ENCODE measurements around the gene CFI.

CFI gene

DNA sequence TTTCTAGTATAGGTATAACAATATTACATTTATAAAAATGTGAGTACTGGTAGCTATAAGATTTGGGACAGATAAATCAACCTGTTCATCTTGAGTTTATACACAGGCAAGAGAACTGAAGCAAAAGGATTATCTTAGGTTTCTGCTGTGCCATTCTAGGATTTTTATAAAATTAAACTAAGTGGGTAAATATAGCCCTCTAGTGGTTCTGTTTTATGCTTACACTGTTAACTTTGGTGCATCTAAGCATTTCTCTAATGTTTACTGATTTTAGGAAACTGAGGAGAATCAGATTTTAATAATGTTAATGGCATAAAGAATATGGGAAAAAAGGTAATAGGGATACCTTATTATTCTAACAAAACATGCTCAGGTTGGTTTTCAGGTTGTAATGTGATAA is 24.9 kb upstream of the CFI start:
- Histone ChIP-seq H3K4me1 (ENCODE audit: control insufficient read depth in 2 of 2, insufficient read depth in 1 of 2, low read depth in 1 of 2, low read length in 2 of 2) (no peaks in the 10 kb centered on the region), H2AFZ (ENCODE audit: low read length) (no peak overlapping the region), H2AK5ac (ENCODE audit: low read depth, low read length) (no peak overlapping the region), H3K23ac (ENCODE audit: low read depth, low read length, poor library complexity) (no peak overlapping the region), H3K4me3 (ENCODE audit: low read length in 2 of 2) (no peak overlapping the region), H2BK15ac (ENCODE audit: low read length) (no peak overlapping the region), H4K91ac (ENCODE audit: low read depth, low read length, poor library complexity) (no peak overlapping the region), H3K27ac (replicated peaks; ENCODE audit: low read length) (no peak overlapping the region), H3K79me1 (ENCODE audit: low read depth, low read length) (no peaks in the 10 kb centered on the region), H2BK12ac (ENCODE audit: low read length) (no peak overlapping the region), H3K9ac (ENCODE audit: low read depth, low read length, poor library complexity) (no peak overlapping the region), H4K8ac (ENCODE audit: low read depth, low read length) (no peak overlapping the region), H2BK120ac (ENCODE audit: low read depth, low read length) (no peak overlapping the region), H3K9me3 (replicated peaks in 1 of 2; ENCODE audit: control insufficient read depth in 2 of 2, insufficient read depth in 1 of 2, low read depth in 1 of 2, low read length in 2 of 2) (no peaks in the 10 kb centered on the region), H3K36me3 (replicated peaks in 1 of 2; ENCODE audit: control insufficient read depth in 2 of 2, insufficient read depth in 2 of 2, low read length in 2 of 2) (peaks cover 4 to 59% of the 10 kb centered on the region in 2 donors), H3K27me3 (ENCODE audit: control insufficient read depth in 3 of 3, insufficient read depth in 3 of 3, low read depth in 1 of 3, low read length in 3 of 3) (no peaks in the 10 kb centered on the region), H3K4me2 (ENCODE audit: insufficient read depth, low read length, poor library complexity, severe bottlenecking) (no peak overlapping the region), H2BK5ac (ENCODE audit: low read length) (no peak overlapping the region), H3K18ac (ENCODE audit: low read length) (no peak overlapping the region), H3K14ac (ENCODE audit: low read length) (no peak overlapping the region), H3K4ac (ENCODE audit: low read length) (no peak overlapping the region)
- DNase-seq (ENCODE audit: low spot score), result no peak

DNA sequence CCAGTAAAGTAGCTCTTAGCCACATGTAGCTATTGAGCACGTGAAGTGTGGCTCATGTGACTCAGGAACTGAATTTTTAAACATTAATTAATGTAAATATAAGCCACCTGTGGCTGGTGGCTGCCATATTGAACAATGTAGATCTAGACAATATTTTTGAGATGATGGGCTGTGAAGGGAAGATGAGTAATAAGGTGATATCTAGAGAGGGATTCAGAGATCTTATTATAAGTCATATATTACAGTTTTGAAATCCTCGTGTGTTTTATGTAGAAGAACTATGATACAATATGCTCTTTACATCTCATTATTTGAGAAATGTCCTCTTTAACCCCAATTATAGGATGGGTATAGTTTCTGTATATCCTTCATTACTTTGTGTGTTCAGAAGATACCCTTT is 19.4 kb upstream of the CFI start:
- no peak overlapping the region for H3K14ac ChIP-seq (ENCODE audit: low read length)
- no peak overlapping the region for H2AFZ ChIP-seq (ENCODE audit: low read length)
- H2BK15ac ChIP-seq (ENCODE audit: low read length), result no peak overlapping the region
- H3K18ac ChIP-seq (ENCODE audit: low read length), result no peak overlapping the region
- no peak overlapping the region for H2BK12ac ChIP-seq (ENCODE audit: low read length)
- H3K4me2 ChIP-seq (ENCODE audit: insufficient read depth, low read length, poor library complexity, severe bottlenecking), result no peak overlapping the region
- no peak overlapping the region for H4K8ac ChIP-seq (ENCODE audit: low read depth, low read length)
- WGBS, 2 donors (ENCODE audit: extremely low coverage in 2 of 2, insufficient read length in 2 of 2, insufficient replicate concordance in 1 of 2), result no CpG with 5 or more reads among the region's 2 CpGs
- H3K4me3 ChIP-seq (ENCODE audit: low read length in 2 of 2), result no peak overlapping the region
- H4K91ac ChIP-seq (ENCODE audit: low read depth, low read length, poor library complexity), result no peak overlapping the region
- H3K36me3 ChIP-seq (replicated peaks in 1 of 2; ENCODE audit: control insufficient read depth in 2 of 2, insufficient read depth in 2 of 2, low read length in 2 of 2), result peaks cover 14 to 90% of the 10 kb centered on the region in 2 donors
- H2BK5ac ChIP-seq (ENCODE audit: low read length), result no peak overlapping the region
- H3K27me3 ChIP-seq (ENCODE audit: control insufficient read depth in 3 of 3, insufficient read depth in 3 of 3, low read depth in 1 of 3, low read length in 3 of 3), result no peaks in the 10 kb centered on the region
- H3K27ac ChIP-seq (replicated peaks; ENCODE audit: low read length), result no peak overlapping the region
- H3K9me3 ChIP-seq (replicated peaks in 1 of 2; ENCODE audit: control insufficient read depth in 2 of 2, insufficient read depth in 1 of 2, low read depth in 1 of 2, low read length in 2 of 2), result no peaks in the 10 kb centered on the region
- H3K23ac ChIP-seq (ENCODE audit: low read depth, low read length, poor library complexity), result no peak overlapping the region
- peaks cover 2% of the 10 kb centered on the region for H3K79me1 ChIP-seq (ENCODE audit: low read depth, low read length)
- peaks cover 5% of the 10 kb centered on the region in 2 donors for H3K4me1 ChIP-seq (ENCODE audit: control insufficient read depth in 2 of 2, insufficient read depth in 1 of 2, low read depth in 1 of 2, low read length in 2 of 2)
- H3K4ac ChIP-seq (ENCODE audit: low read length), result no peak overlapping the region
- no peak overlapping the region for H3K9ac ChIP-seq (ENCODE audit: low read depth, low read length, poor library complexity)
- H2BK120ac ChIP-seq (ENCODE audit: low read depth, low read length), result no peak overlapping the region
- no peak for DNase-seq (ENCODE audit: low spot score)
- H2AK5ac ChIP-seq (ENCODE audit: low read depth, low read length), result no peak overlapping the region

DNA sequence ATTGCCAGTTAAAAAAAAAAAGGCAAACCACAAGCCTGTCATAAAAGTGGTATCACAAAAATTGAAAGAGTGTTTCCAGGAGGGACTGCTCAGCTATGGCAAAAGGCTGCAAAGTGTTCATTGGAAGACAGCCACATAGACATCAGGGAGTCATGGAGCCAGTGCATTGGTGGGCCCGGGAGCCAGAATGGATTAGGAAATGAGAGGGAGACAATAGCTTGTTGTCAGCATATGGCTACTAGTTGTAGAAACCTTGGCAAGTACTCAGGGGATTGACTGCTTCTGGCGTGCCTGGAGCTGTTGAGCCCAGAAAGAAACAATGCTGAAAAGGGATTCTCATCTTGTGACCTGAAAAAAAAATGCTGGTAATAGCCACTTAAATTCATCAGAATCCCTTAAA is 18.8 kb upstream of the CFI start:
- H4K8ac ChIP-seq (ENCODE audit: low read depth, low read length), result no peak overlapping the region
- no peak overlapping the region for H3K4me2 ChIP-seq (ENCODE audit: insufficient read depth, low read length, poor library complexity, severe bottlenecking)
- no peak overlapping the region for H3K9ac ChIP-seq (ENCODE audit: low read depth, low read length, poor library complexity)
- H3K14ac ChIP-seq (ENCODE audit: low read length), result no peak overlapping the region
- H3K9me3 ChIP-seq (replicated peaks in 1 of 2; ENCODE audit: control insufficient read depth in 2 of 2, insufficient read depth in 1 of 2, low read depth in 1 of 2, low read length in 2 of 2), result no peaks in the 10 kb centered on the region
- H2BK15ac ChIP-seq (ENCODE audit: low read length), result no peak overlapping the region
- H3K18ac ChIP-seq (ENCODE audit: low read length), result no peak overlapping the region
- DNase-seq (ENCODE audit: low spot score), result no peak
- H2BK120ac ChIP-seq (ENCODE audit: low read depth, low read length), result no peak overlapping the region
- no peak overlapping the region for H2BK12ac ChIP-seq (ENCODE audit: low read length)
- no peak overlapping the region for H2AFZ ChIP-seq (ENCODE audit: low read length)
- no peak overlapping the region for H3K27ac ChIP-seq (replicated peaks; ENCODE audit: low read length)
- no peak overlapping the region for H4K91ac ChIP-seq (ENCODE audit: low read depth, low read length, poor library complexity)
- no peak overlapping the region for H2AK5ac ChIP-seq (ENCODE audit: low read depth, low read length)
- no CpG with 5 or more reads among the region's 2 CpGs for WGBS, 2 donors (ENCODE audit: extremely low coverage in 2 of 2, insufficient read length in 2 of 2, insufficient replicate concordance in 1 of 2)
- no peak overlapping the region for H3K4me3 ChIP-seq (ENCODE audit: low read length in 2 of 2)
- H3K23ac ChIP-seq (ENCODE audit: low read depth, low read length, poor library complexity), result no peak overlapping the region
- H3K4me1 ChIP-seq (ENCODE audit: control insufficient read depth in 2 of 2, insufficient read depth in 1 of 2, low read depth in 1 of 2, low read length in 2 of 2), result peaks cover 5% of the 10 kb centered on the region in 2 donors
- H3K4ac ChIP-seq (ENCODE audit: low read length), result no peak overlapping the region
- no peak overlapping the region for H2BK5ac ChIP-seq (ENCODE audit: low read length)
- peaks cover 14 to 87% of the 10 kb centered on the region in 2 donors for H3K36me3 ChIP-seq (replicated peaks in 1 of 2; ENCODE audit: control insufficient read depth in 2 of 2, insufficient read depth in 2 of 2, low read length in 2 of 2)
- no peaks in the 10 kb centered on the region for H3K27me3 ChIP-seq (ENCODE audit: control insufficient read depth in 3 of 3, insufficient read depth in 3 of 3, low read depth in 1 of 3, low read length in 3 of 3)
- peaks cover 6% of the 10 kb centered on the region for H3K79me1 ChIP-seq (ENCODE audit: low read depth, low read length)

DNA sequence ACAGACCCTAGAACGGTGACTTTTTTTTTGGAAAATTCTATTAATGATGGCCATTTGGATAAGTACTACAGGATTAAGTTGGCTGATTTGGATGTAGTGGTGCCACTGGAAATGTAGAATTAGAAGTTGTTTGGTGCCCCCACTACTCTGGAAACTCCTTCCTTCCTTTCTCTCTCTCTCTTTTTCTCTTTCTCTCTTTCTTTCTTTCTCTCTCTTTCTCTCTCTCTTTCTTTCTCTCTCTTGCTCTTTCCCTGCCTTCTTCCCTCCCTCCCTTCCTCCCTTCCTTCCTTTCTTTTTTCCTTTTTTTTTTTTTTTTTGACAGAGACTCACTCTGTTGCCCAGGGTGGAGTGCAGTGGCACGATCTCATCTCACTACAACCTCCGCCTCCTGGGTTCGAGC is 16.5 kb upstream of the CFI start:
- no peak overlapping the region for H3K14ac ChIP-seq (ENCODE audit: low read length)
- H3K9me3 ChIP-seq (replicated peaks in 1 of 2; ENCODE audit: control insufficient read depth in 2 of 2, insufficient read depth in 1 of 2, low read depth in 1 of 2, low read length in 2 of 2), result no peaks in the 10 kb centered on the region
- H2BK12ac ChIP-seq (ENCODE audit: low read length), result no peak overlapping the region
- no peak overlapping the region for H3K4ac ChIP-seq (ENCODE audit: low read length)
- no peak overlapping the region for H3K9ac ChIP-seq (ENCODE audit: low read depth, low read length, poor library complexity)
- H2BK120ac ChIP-seq (ENCODE audit: low read depth, low read length), result no peak overlapping the region
- no CpG with 5 or more reads among the region's 4 CpGs for WGBS, 2 donors (ENCODE audit: extremely low coverage in 2 of 2, insufficient read length in 2 of 2, insufficient replicate concordance in 1 of 2)
- no peak for DNase-seq (ENCODE audit: low spot score)
- no peak overlapping the region for H2BK15ac ChIP-seq (ENCODE audit: low read length)
- H3K4me1 ChIP-seq (ENCODE audit: control insufficient read depth in 2 of 2, insufficient read depth in 1 of 2, low read depth in 1 of 2, low read length in 2 of 2), result peaks cover 5% of the 10 kb centered on the region in 2 donors
- no peak overlapping the region for H3K23ac ChIP-seq (ENCODE audit: low read depth, low read length, poor library complexity)
- H3K27me3 ChIP-seq (ENCODE audit: control insufficient read depth in 3 of 3, insufficient read depth in 3 of 3, low read depth in 1 of 3, low read length in 3 of 3), result no peaks in the 10 kb centered on the region
- H2AK5ac ChIP-seq (ENCODE audit: low read depth, low read length), result no peak overlapping the region
- no peak overlapping the region for H4K91ac ChIP-seq (ENCODE audit: low read depth, low read length, poor library complexity)
- H4K8ac ChIP-seq (ENCODE audit: low read depth, low read length), result no peak overlapping the region
- no peak overlapping the region for H2BK5ac ChIP-seq (ENCODE audit: low read length)
- H3K4me3 ChIP-seq (ENCODE audit: low read length in 2 of 2), result no peak overlapping the region
- H3K79me1 ChIP-seq (ENCODE audit: low read depth, low read length), result peaks cover 6% of the 10 kb centered on the region
- H2AFZ ChIP-seq (ENCODE audit: low read length), result no peak overlapping the region
- H3K18ac ChIP-seq (ENCODE audit: low read length), result no peak overlapping the region
- peaks cover 14 to 64% of the 10 kb centered on the region in 2 donors for H3K36me3 ChIP-seq (replicated peaks in 1 of 2; ENCODE audit: control insufficient read depth in 2 of 2, insufficient read depth in 2 of 2, low read length in 2 of 2)
- no peak overlapping the region for H3K27ac ChIP-seq (replicated peaks; ENCODE audit: low read length)
- H3K4me2 ChIP-seq (ENCODE audit: insufficient read depth, low read length, poor library complexity, severe bottlenecking), result no peak overlapping the region

Measured in neuronal stem cell (in vitro differentiated cells).